ENCODE measurements around the gene NAXD.
"Not testable (repeated sequence)": the region's sequence is repeated elsewhere in the genome, so short reads cannot be mapped to it uniquely, and the experiment has no call there.

The NAXD gene

GRCh38 chr13:110629735-110630134 lies 14.4 kb downstream of the NAXD start:
- DNase-seq: no peak

- no peak for DNase-seq
Measured at GRCh38 chr13:110630566-110631119, 15.3 kb downstream of the NAXD start.

- DNase-seq: not testable (repeated sequence)
Measured at GRCh38 chr13:110632255-110632654, 16.9 kb downstream of the NAXD start.

- no peak for DNase-seq
Measured at GRCh38 chr13:110633776-110634175, 18.4 kb downstream of the NAXD start.

GRCh38 chr13:110634558-110634957 lies 19.2 kb downstream of the NAXD start:
- DNase-seq: no peak

- DNase-seq: no peak
Measured at GRCh38 chr13:110635405-110636002, 20.2 kb downstream of the NAXD start.

GRCh38 chr13:110636053-110636475 lies 20.7 kb downstream of the NAXD start:
- no peak for DNase-seq

GRCh38 chr13:110636701-110637201 lies 21.4 kb downstream of the NAXD start:
- no peak for DNase-seq

- no peak for DNase-seq
Measured at GRCh38 chr13:110637275-110637674, 21.9 kb downstream of the NAXD start.

- DNase-seq: no peak
Measured at GRCh38 chr13:110637747-110638146, 22.4 kb downstream of the NAXD start.

GRCh38 chr13:110638257-110638656 lies 22.9 kb downstream of the NAXD start:
- no peak for DNase-seq

GRCh38 chr13:110638814-110639806 lies 23.8 kb downstream of the NAXD start:
- no peak for DNase-seq

- DNase-seq: no peak
Measured at GRCh38 chr13:110639935-110640334, 24.6 kb downstream of the NAXD start.

- no peak for DNase-seq
Measured at GRCh38 chr13:110640591-110641029, 25.3 kb downstream of the NAXD start.

- no peak for DNase-seq
Measured at GRCh38 chr13:110641055-110642015, 26.0 kb downstream of the NAXD start.

GRCh38 chr13:110642291-110642981 lies 27.1 kb downstream of the NAXD start:
- no peak for DNase-seq

GRCh38 chr13:110643324-110643723 lies 28.0 kb downstream of the NAXD start:
- DNase-seq: no peak

GRCh38 chr13:110643768-110644421 lies 28.6 kb downstream of the NAXD start:
- DNase-seq: no peak

GRCh38 chr13:110644892-110645521 lies 29.7 kb downstream of the NAXD start:
- no peak for DNase-seq

GRCh38 chr13:110645750-110646149 lies 30.4 kb downstream of the NAXD start:
- no peak for DNase-seq
